T-helper 17 cell (primary cell): ENCODE results near the gene UBE2Q2. TPM values are rescaled to one million over a fixed set of nuclear protein-coding genes. Genes with fewer than 3 reads are reported as not detected.

ENCODE experiments used
- ATAC-seq: fragments of 150-1000 bp; cut with Tn5 transposase; 2 replicates; pipeline ENCODE4 v1.10.0; 2021; ENCODE audit warnings: mild to moderate bottlenecking, moderate library complexity
- DNase-seq, 3 donors: peaks; one replicate each; pipeline versions ENCODE4 v3.0.0 to v3.0.0-alpha.2; 2020 to 2021
- H3K9me3 ChIP-seq: one replicate; pipeline ENCODE4 v1.7.0; 2013; ENCODE audit warnings: low read length, mild to moderate bottlenecking; ENCODE audit not compliant: control insufficient read depth, poor library complexity, severe bottlenecking
- H3K27ac Mint-ChIP-seq: one replicate; pipeline ENCODE4 v1.8.0; 2022; ENCODE audit warnings: mild to moderate bottlenecking, moderate library complexity, mixed read lengths
- H3K27me3 Mint-ChIP-seq: one replicate; pipeline ENCODE4 v1.8.0; 2022; ENCODE audit warnings: mixed read lengths
- H3K36me3 Mint-ChIP-seq: one replicate; pipeline ENCODE4 v1.8.0; 2022; ENCODE audit warnings: low read depth, mixed read lengths
- H3K4me1 Mint-ChIP-seq: one replicate; pipeline ENCODE4 v1.8.0; 2022; ENCODE audit warnings: mild to moderate bottlenecking, mixed read lengths
- H3K4me3 Mint-ChIP-seq: one replicate; pipeline ENCODE4 v1.8.0; 2022; ENCODE audit warnings: mild to moderate bottlenecking, moderate library complexity, mixed read lengths
- total RNA-seq, 4 donors: library from RNA in 2 of 4; stranded (reverse) in 2 of 4; gene quantifications; one replicate each; pipeline ENCODE4 v1.2.3 and lab custom pipeline; 2022 to 2026

Gene UBE2Q2
- total RNA-seq, 2 donors from 2014 or later, result 40.0 to 40.1 TPM

GRCh38 chr15:75928680-75929608 lies 85.7 kb downstream of the UBE2Q2 start:
- peaks cover 13% of the 10 kb centered on the region for H3K36me3 Mint-ChIP-seq
- H3K4me3 Mint-ChIP-seq, result no peak overlapping the region
- no peaks in the 10 kb centered on the region for H3K9me3 ChIP-seq
- DNase-seq, result no peak
- no peaks in the 10 kb centered on the region for H3K27me3 Mint-ChIP-seq
- H3K4me1 Mint-ChIP-seq, result peaks cover 33% of the 10 kb centered on the region
- H3K27ac Mint-ChIP-seq, result no peak overlapping the region
- ATAC-seq, result no peak

GRCh38 chr15:75929799-75930565 lies 86.7 kb downstream of the UBE2Q2 start:
- no peak overlapping the region for H3K27ac Mint-ChIP-seq
- peaks cover 9% of the 10 kb centered on the region for H3K36me3 Mint-ChIP-seq
- DNase-seq (no peak), ATAC-seq (no peak)
- H3K4me3 Mint-ChIP-seq, result no peak overlapping the region
- H3K4me1 Mint-ChIP-seq, result peaks cover 29% of the 10 kb centered on the region
- H3K27me3 Mint-ChIP-seq, result no peaks in the 10 kb centered on the region
- no peaks in the 10 kb centered on the region for H3K9me3 ChIP-seq

- H3K9me3 ChIP-seq, result no peaks in the 10 kb centered on the region
- Mint-ChIP-seq H3K36me3 (peaks cover 7% of the 10 kb centered on the region), H3K27ac (no peak overlapping the region), H3K4me1 (peaks cover 25% of the 10 kb centered on the region), H3K4me3 (no peak overlapping the region), H3K27me3 (no peaks in the 10 kb centered on the region)
- no peak for ATAC-seq
- DNase-seq, result no peak
Observed at GRCh38 chr15:75930866-75931265, 87.6 kb downstream of the UBE2Q2 start.

- H3K27ac Mint-ChIP-seq, result no peak overlapping the region
- H3K9me3 ChIP-seq, result no peaks in the 10 kb centered on the region
- no peaks in the 10 kb centered on the region for H3K4me1 Mint-ChIP-seq
- H3K4me3 Mint-ChIP-seq, result no peak overlapping the region
- no peak for ATAC-seq
- DNase-seq, result no peak
- peaks cover 5% of the 10 kb centered on the region for H3K36me3 Mint-ChIP-seq
- peaks cover 13% of the 10 kb centered on the region for H3K27me3 Mint-ChIP-seq
Observed at GRCh38 chr15:75942464-75942863, 99.2 kb downstream of the UBE2Q2 start.

- H3K9me3 ChIP-seq, result no peaks in the 10 kb centered on the region
- ATAC-seq (no peak), DNase-seq (no peak)
- H3K4me1 Mint-ChIP-seq, result no peaks in the 10 kb centered on the region
- H3K4me3 Mint-ChIP-seq, result no peak overlapping the region
- no peak overlapping the region for H3K27ac Mint-ChIP-seq
- peaks cover 19% of the 10 kb centered on the region for H3K27me3 Mint-ChIP-seq
- H3K36me3 Mint-ChIP-seq, result peaks cover 5% of the 10 kb centered on the region
Observed at GRCh38 chr15:75943246-75943645, 100.0 kb downstream of the UBE2Q2 start.

- ATAC-seq, result no peak
- H3K27ac Mint-ChIP-seq, result no peak overlapping the region
- no peaks in the 10 kb centered on the region for H3K9me3 ChIP-seq
- H3K4me3 Mint-ChIP-seq, result no peak overlapping the region
- peaks cover 22% of the 10 kb centered on the region for H3K27me3 Mint-ChIP-seq
- H3K4me1 Mint-ChIP-seq, result no peaks in the 10 kb centered on the region
- no peak for DNase-seq
- no peaks in the 10 kb centered on the region for H3K36me3 Mint-ChIP-seq
Observed at GRCh38 chr15:75943713-75944215, 100.5 kb downstream of the UBE2Q2 start.

- Mint-ChIP-seq H3K27me3 (peaks cover 39% of the 10 kb centered on the region), H3K36me3 (no peaks in the 10 kb centered on the region), H3K4me1 (no peaks in the 10 kb centered on the region), H3K27ac (no peak overlapping the region), H3K4me3 (no peak overlapping the region)
- DNase-seq, result no peak
- no peak for ATAC-seq
- no peaks in the 10 kb centered on the region for H3K9me3 ChIP-seq
Observed at GRCh38 chr15:75945953-75946352, 102.7 kb downstream of the UBE2Q2 start.

GRCh38 chr15:75947092-75947491 lies 103.8 kb downstream of the UBE2Q2 start:
- ATAC-seq, result no peak
- Mint-ChIP-seq H3K36me3 (no peaks in the 10 kb centered on the region), H3K27ac (no peak overlapping the region), H3K4me3 (no peak overlapping the region), H3K27me3 (peaks cover 47% of the 10 kb centered on the region), H3K4me1 (no peaks in the 10 kb centered on the region)
- no peak for DNase-seq
- H3K9me3 ChIP-seq, result no peaks in the 10 kb centered on the region

- H3K9me3 ChIP-seq, result no peaks in the 10 kb centered on the region
- DNase-seq (no peak), ATAC-seq (no peak)
- Mint-ChIP-seq H3K4me1 (peaks cover 5% of the 10 kb centered on the region), H3K36me3 (no peaks in the 10 kb centered on the region), H3K4me3 (no peak overlapping the region), H3K27ac (no peak overlapping the region), H3K27me3 (peaks cover 56% of the 10 kb centered on the region)
Observed at GRCh38 chr15:75948761-75949296, 105.6 kb downstream of the UBE2Q2 start.

Other genes with a start within 250 kb of the UBE2Q2 start
- 10 to 100 TPM; 14.5 to 15.0 TPM for gene SNUPN, start 217.7 kb upstream of the UBE2Q2 start, total RNA-seq
- gene IMP3, start 203.2 kb upstream of the UBE2Q2 start, total RNA-seq, result 10 to 100 TPM; 30.1 to 35.5 TPM
- gene SNX33, start 195.5 kb upstream of the UBE2Q2 start, total RNA-seq, result 1 to 10 TPM; 1.7 to 1.8 TPM
- gene CSPG4, start 130.6 kb upstream of the UBE2Q2 start, total RNA-seq, result under 1 TPM in 1 of 2 donors, not detected in 1; 0.08 TPM
- 1 to 10 TPM; 7.1 to 9.0 TPM for gene FBXO22, start 60.4 kb downstream of the UBE2Q2 start, total RNA-seq
- not detected for gene NRG4, start 169.0 kb downstream of the UBE2Q2 start, total RNA-seq
- not detected for gene TMEM266, start 216.5 kb downstream of the UBE2Q2 start, total RNA-seq